ENCODE measurements around the gene OAS3.

GRCh38 chr12:113003636-113004035, 65.4 kb downstream of the OAS3 start:
- TF ChIP-seq CTCF (conservative IDR thresholded peaks at IDR 0.05 in 1 of 2, IDR thresholded peaks at IDR 0.05 in 1 of 2; ENCODE audit: extremely low read depth in 1 of 2, insufficient read depth in 1 of 2, low read depth in 1 of 2, low read length in 2 of 2) (no peak), EZH2 (IDR thresholded peaks at IDR 0.05; ENCODE audit: borderline replicate concordance, low read length) (no peak)

All from mammary epithelial cell (primary cell).